Measurements from ENCODE around the gene KIF17. TPM values are rescaled to one million over a fixed set of nuclear protein-coding genes. Genes with fewer than 3 reads are reported as not detected.

KIF17 gene
- total and polyA plus RNA-seq, 2 of the 8 experiments (the other 6 are each of a cell fraction or from before 2014, with no cell fraction given): 6.9 to 10.4 TPM

- peak; percentile 93 to 97 (median 93) for TF ChIP-seq CTCF (IDR thresholded peaks at IDR 0.05; ENCODE audit: control extremely low read depth in 1 of 3, insufficient read depth in 1 of 3, low read depth in 1 of 3, low read length in 3 of 3)
- 0 out of 2 replicates have a peak, but pooled peaks have one; percentile 6 for TF ChIP-seq EGR1 (IDR thresholded peaks at IDR 0.05; ENCODE audit: borderline replicate concordance, low read depth, low read length)
- TF ChIP-seq RAD21 (IDR thresholded peaks at IDR 0.05 in 1 of 2, conservative IDR thresholded peaks at IDR 0.05 in 1 of 2; ENCODE audit: low read depth in 2 of 2, low read length in 2 of 2): peak; percentile 76 to 82
- peak in 1 of 2 experiments; percentile 92; a peak in 2 of 4 replicates for TF ChIP-seq SIN3A (conservative IDR thresholded peaks at IDR 0.05 in 1 of 2, IDR thresholded peaks at IDR 0.05 in 1 of 2; ENCODE audit: low read depth in 1 of 2, low read length in 2 of 2)
- 0 out of 2 replicates have a peak, but pooled peaks have one; percentile 40 for TF ChIP-seq CREB1 (IDR thresholded peaks at IDR 0.05)
- TF ChIP-seq ATF3 (IDR thresholded peaks at IDR 0.05; ENCODE audit: insufficient read depth, low read depth, low read length): peak; percentile 67
- 0 out of 2 replicates have a peak, but pooled peaks have one; percentile 35 for TF ChIP-seq JUND (IDR thresholded peaks at IDR 0.05; ENCODE audit: low read length)
- TF ChIP-seq MAFK (IDR thresholded peaks at IDR 0.05; ENCODE audit: low read depth, low read length): no peak
- peak; percentile 79 for TF ChIP-seq KDM4A (IDR thresholded peaks at IDR 0.05; ENCODE audit: low read depth, low read length, severe bottlenecking)
- no peak for TF ChIP-seq SIRT6 (IDR thresholded peaks at IDR 0.05; ENCODE audit: low read length)
- TF ChIP-seq NANOG (IDR thresholded peaks at IDR 0.05; ENCODE audit: insufficient read depth, low read depth, low read length, poor library complexity, severe bottlenecking): peak; percentile 4
- TF ChIP-seq TCF12 (IDR thresholded peaks at IDR 0.05; ENCODE audit: low read depth, low read length): no peak
- no peak for TF ChIP-seq JUN (IDR thresholded peaks at IDR 0.05; ENCODE audit: low read depth, low read length)
Measured at GRCh38 chr1:20633190-20634064, 84.4 kb downstream of the KIF17 start, which contains the start of gene PINK1 (continued).
